HFFc6 (cell line): Measurements from ENCODE around the gene GRM5. TPM values are rescaled to one million over a fixed set of nuclear protein-coding genes. Genes with fewer than 3 reads are reported as not detected.
A peak's percentile ranks its signal among the peaks of the same experiment; 100 is the strongest.
"Not testable (repeated sequence)": the region's sequence is repeated elsewhere in the genome, so short reads cannot be mapped to it uniquely, and the experiment has no call there.

Experiments
- DNase-seq: peaks from one replicate; pipeline ENCODE4 v3.0.0-alpha.2; 2018
- H3K27ac Mint-ChIP-seq: 2 replicates; pipeline ENCODE4 v1.8.0; 2020; ENCODE audit warnings: mild to moderate bottlenecking, mixed read lengths
- H3K27me3 Mint-ChIP-seq: 2 replicates; pipeline ENCODE4 v1.8.0; 2021; ENCODE audit warnings: mild to moderate bottlenecking, moderate library complexity, mixed read lengths; ENCODE audit not compliant: insufficient read depth
- H3K36me3 Mint-ChIP-seq: 2 replicates; pipeline ENCODE4 v1.8.0; 2021; ENCODE audit warnings: low read depth, mixed read lengths
- H3K4me1 Mint-ChIP-seq: 2 replicates; pipeline ENCODE4 v1.8.0; 2020; ENCODE audit warnings: low read depth, mixed read lengths
- H3K4me3 Mint-ChIP-seq: 2 replicates; pipeline ENCODE4 v1.8.0; 2020; ENCODE audit warnings: mild to moderate bottlenecking, moderate library complexity, mixed read lengths
- H3K9me3 Mint-ChIP-seq: 2 replicates; pipeline ENCODE4 v1.8.0; 2020; ENCODE audit warnings: mild to moderate bottlenecking, mixed read lengths
- CTCF ChIP-seq: fragments of 200-600 bp; sonication (generic); IDR thresholded peaks from 2 replicates; pipeline ENCODE4 v1.5.0; 2021; ENCODE audit warnings: antibody characterized with exemption, mild to moderate bottlenecking
- total RNA-seq, 6 experiments: library from RNA; stranded (reverse); fragmentation: NEBNext Ultra II Directional; extraction: Animal tissue kit (Norgen Biotek cat#: 25700); gene quantifications; 2 replicates in 1 of 6; 3 replicates in 5 of 6; pipeline ENCODE4 v1.2.3, GENCODE V29; 2021

The GRM5 gene
- total RNA-seq, 6 experiments from 2014 or later, result 0.12 TPM; not detected in 5

DNA sequence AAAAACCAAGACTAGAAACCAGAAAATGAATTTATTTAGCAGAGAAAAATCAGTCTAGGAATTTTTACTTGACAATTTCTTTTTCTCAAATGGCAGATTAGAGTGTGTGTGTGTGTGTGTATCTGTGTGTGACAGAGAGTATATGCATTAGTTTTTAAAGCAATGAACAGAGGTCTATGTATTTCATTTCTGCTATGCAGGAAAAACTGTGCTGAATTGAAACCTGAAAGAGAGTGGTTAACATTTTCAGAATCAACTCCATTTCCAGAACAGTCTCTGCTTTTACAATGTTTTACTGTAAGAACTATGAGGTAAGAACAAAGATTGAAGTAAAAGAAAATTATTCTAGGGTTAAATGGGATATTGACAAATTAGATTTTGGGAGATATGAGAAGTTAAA, 114.8 kb downstream of the GRM5 start:
- Mint-ChIP-seq H3K4me3 (no peak overlapping the region), H3K9me3 (no peaks in the 10 kb centered on the region; the same call in 1 of the 2 replicates), H3K36me3 (no peaks in the 10 kb centered on the region), H3K4me1 (no peaks in the 10 kb centered on the region), H3K27ac (no peak overlapping the region), H3K27me3 (0 out of 2 replicates have a peak, but pooled peaks cover 2% of the 10 kb centered on the region)
- no peak for TF ChIP-seq CTCF
- no peak for DNase-seq

- not testable (repeated sequence) for H3K27ac Mint-ChIP-seq, H3K4me3 Mint-ChIP-seq, H3K36me3 Mint-ChIP-seq, DNase-seq, H3K9me3 Mint-ChIP-seq, H3K27me3 Mint-ChIP-seq, H3K4me1 Mint-ChIP-seq
Measured at GRCh38 chr11:88948908-88949307, 116.9 kb downstream of the GRM5 start.

- not testable (repeated sequence) for H3K27me3 Mint-ChIP-seq, H3K36me3 Mint-ChIP-seq, H3K27ac Mint-ChIP-seq, H3K4me3 Mint-ChIP-seq, H3K4me1 Mint-ChIP-seq, H3K9me3 Mint-ChIP-seq, DNase-seq
Measured at GRCh38 chr11:88947843-88948572, 117.8 kb downstream of the GRM5 start.

DNA sequence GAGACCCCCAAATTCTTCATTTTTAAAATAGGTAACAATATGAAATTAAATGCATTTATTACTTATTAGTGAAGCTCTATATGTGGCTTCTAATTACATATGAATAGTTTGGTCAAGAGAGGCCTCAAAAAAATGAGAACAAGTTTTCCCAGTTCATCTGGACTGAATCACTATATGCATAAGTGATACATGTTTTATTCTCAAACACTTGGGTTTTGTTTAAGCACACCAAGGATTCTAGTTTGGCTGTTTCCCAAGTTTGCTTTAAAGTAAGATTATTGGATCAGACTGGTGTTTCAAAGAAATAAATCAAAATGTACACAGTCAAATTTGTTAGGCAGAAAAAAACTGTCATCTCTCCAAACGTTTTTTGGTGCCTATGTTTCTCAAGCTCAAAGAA, 136.1 kb downstream of the GRM5 start:
- not testable (repeated sequence) for H3K36me3 Mint-ChIP-seq, DNase-seq, H3K27me3 Mint-ChIP-seq, H3K4me1 Mint-ChIP-seq, H3K27ac Mint-ChIP-seq, H3K4me3 Mint-ChIP-seq, H3K9me3 Mint-ChIP-seq

DNA sequence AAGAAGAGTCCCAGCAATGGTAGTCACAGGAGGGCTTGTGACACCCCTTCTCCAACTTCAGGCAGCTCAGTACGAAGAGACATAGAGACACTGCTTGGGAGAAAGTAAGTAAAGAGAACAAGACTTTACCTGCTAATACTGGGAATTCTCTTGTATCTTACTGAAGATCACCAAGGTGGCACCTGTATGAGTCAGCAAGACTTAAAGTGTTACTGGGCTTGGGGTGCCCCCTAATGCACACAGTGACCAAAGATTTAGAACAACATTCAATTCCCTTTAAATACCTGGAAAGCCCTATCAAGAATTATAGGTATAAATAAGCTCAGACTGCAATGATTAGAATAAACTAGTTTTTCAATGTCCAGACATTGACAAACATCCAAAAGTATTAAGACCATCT, 148.7 kb downstream of the GRM5 start:
- H3K4me3 Mint-ChIP-seq, H3K36me3 Mint-ChIP-seq, H3K4me1 Mint-ChIP-seq, DNase-seq, H3K9me3 Mint-ChIP-seq, H3K27ac Mint-ChIP-seq, H3K27me3 Mint-ChIP-seq: not testable (repeated sequence)

- DNase-seq, result no peak
Measured at GRCh38 chr11:88909500-88909899, 156.3 kb downstream of the GRM5 start.

DNA sequence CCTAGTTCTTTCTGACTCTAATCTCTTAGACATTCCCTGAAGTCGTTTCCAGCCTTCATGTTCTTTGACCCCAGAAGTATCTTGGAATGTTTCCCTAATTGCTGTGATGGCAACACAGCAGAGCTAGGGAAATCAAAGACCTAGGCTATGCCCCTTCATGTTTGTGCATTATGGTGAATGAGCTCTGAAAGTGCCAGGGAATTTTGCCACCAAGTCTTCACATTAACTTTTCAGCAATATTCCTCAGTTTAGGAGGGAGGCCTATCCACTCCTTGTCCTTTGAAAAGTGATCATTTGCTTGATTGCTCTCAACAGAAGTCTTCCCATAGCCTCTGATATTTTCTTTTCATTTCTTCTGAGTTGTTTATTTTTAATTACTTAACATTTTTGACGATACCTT, 164.3 kb downstream of the GRM5 start:
- H3K27ac Mint-ChIP-seq, H3K9me3 Mint-ChIP-seq, DNase-seq, H3K27me3 Mint-ChIP-seq, H3K4me3 Mint-ChIP-seq, H3K4me1 Mint-ChIP-seq, H3K36me3 Mint-ChIP-seq: not testable (repeated sequence)

More at GRCh38 chr11:88909500-88909899, 156.3 kb downstream of the GRM5 start:
- Mint-ChIP-seq H3K27me3 (peaks cover 2% of the 10 kb centered on the region), H3K27ac (no peak overlapping the region), H3K4me1 (no peaks in the 10 kb centered on the region), H3K9me3 (no peaks in the 10 kb centered on the region; the same call in 1 of the 2 replicates), H3K4me3 (no peak overlapping the region), H3K36me3 (no peaks in the 10 kb centered on the region)
- no peak for TF ChIP-seq CTCF

GRCh38 chr11:88888855-88889254, 176.9 kb downstream of the GRM5 start:
- H3K27ac Mint-ChIP-seq, DNase-seq, H3K27me3 Mint-ChIP-seq, H3K9me3 Mint-ChIP-seq, H3K4me3 Mint-ChIP-seq, H3K36me3 Mint-ChIP-seq, H3K4me1 Mint-ChIP-seq: not testable (repeated sequence)

DNA sequence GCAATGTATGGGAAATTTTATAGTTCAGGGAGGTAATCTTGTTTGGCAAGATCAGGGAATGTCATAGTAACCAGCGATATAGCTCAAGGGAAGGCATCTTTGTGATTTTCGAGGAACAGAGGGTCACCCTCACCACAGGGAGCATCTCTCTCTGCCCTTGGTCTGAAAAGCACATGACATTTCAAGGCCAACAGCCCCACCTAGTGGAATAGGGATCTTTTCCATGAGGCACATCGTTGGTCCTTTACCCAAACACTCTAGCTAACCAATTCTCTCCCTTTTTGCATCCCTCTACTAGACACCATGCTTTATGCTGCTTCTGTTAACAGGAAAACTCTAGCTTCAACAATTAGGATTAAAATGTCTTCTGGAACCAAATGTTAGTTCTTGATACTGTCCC, 179.0 kb downstream of the GRM5 start:
- H3K27ac Mint-ChIP-seq, result no peak overlapping the region
- TF ChIP-seq CTCF, result peak; percentile 81
- no peaks in the 10 kb centered on the region for H3K36me3 Mint-ChIP-seq
- no peaks in the 10 kb centered on the region for H3K4me1 Mint-ChIP-seq
- no peak overlapping the region for H3K4me3 Mint-ChIP-seq
- no peaks in the 10 kb centered on the region for H3K27me3 Mint-ChIP-seq
- H3K9me3 Mint-ChIP-seq, result no peaks in the 10 kb centered on the region; the same call in 1 of the 2 replicates
- peak; percentile 40 for DNase-seq

- H3K4me1 Mint-ChIP-seq, H3K27ac Mint-ChIP-seq, H3K9me3 Mint-ChIP-seq, DNase-seq, H3K4me3 Mint-ChIP-seq, H3K36me3 Mint-ChIP-seq, H3K27me3 Mint-ChIP-seq: not testable (repeated sequence)
Measured at GRCh38 chr11:88882800-88883199, 183.0 kb downstream of the GRM5 start.
